8988T (cell line): ENCODE measurements around the gene TBC1D14.
A peak's percentile ranks its signal among the peaks of the same experiment; 100 is the strongest.
"Not testable (repeated sequence)": the region's sequence is repeated elsewhere in the genome, so short reads cannot be mapped to it uniquely, and the experiment has no call there.

ENCODE experiments used
- DNase-seq: peaks from one replicate; pipeline ENCODE4 v3.0.0; 2011

The TBC1D14 gene

DNA sequence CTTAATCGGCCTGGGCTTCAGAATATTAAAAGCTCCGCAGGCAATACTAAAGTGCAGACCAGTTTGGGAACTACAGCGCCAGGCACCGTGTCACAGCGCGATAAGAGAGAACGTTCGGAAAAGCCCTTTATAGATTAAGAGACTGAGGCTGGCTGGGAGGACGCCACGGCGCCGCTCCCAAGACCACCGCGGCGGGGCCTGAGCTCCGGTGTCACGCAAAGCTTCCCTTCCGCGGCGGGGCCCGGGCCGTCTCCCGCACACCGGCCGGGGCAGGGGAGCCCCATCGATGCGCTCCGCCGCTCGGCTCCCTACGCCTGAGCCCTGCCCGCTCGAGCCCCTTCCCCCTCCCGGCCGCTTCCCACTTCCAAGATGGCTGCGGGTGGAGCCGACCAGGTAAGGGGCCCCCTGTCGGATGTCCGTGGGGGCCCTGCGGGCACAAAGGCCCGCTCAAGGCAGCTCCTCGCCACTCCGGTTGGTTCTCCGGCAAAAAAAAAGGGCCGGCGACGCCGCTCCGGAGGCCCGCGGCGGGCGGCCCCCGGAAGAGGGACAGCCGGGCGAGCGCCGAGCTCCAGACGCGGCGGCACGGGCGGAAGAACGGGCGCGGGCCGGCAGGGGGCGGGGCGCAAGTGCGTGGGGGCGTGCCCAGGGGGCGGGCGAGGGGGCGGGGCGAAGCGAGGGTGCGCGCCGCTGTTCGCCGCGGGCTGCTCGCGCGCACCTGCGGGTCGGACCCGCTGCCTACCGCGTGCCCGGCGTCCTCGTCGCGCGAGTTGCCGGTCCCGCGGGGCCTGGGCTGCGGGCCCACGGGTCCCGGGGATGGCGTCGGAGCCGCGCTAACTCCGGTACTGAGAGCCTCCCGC is at the start of gene TBC1D14:
Gene TBC1D14, plus strand, starts transcription at position 714 of the 857 bp plus-strand sequence. CDS start 13,564 bp downstream, outside the sequence.
- peak; percentile 95 for DNase-seq

GRCh38 chr4:6868386-6868785 is 41.2 kb upstream of the TBC1D14 start:
- no peak for DNase-seq

- DNase-seq = no peak
Observed at GRCh38 chr4:6869944-6870343, 39.7 kb upstream of the TBC1D14 start.

GRCh38 chr4:6873291-6873690 is 36.3 kb upstream of the TBC1D14 start:
- no peak for DNase-seq

DNA sequence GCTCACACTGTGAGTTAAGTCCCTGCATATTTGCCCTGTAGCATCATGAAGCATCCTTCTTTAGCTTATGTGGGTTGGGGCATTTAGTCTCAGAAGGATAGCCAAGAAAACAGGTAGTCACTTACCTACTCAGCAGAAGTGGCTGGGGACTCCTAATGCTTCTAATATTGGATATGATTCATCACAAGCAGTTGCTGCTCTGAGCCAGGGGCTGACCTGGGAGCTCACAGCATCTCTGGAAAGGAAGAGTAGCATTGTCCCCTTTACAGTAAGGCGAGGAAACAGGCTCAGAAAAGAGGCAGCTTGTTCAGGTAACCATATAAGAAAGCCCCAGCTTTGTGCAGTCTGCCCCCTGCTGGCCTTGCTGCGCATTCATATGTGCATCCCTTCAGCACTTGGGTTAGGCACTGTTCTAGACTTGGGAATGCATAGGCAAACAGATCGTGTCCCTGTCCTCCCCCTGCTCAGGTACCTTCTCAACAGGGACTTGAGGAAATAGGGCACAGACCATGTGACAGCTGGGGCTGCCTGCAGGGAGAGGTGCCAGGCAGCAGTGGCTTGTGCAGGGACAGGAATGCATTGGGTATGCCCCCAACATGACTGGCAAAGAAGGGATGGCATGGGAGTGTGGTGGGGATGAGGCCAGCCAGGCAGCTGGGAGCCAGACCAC is 35.7 kb upstream of the TBC1D14 start:
- no peak for DNase-seq

GRCh38 chr4:6874981-6875380 is 34.6 kb upstream of the TBC1D14 start:
- DNase-seq = no peak

DNA sequence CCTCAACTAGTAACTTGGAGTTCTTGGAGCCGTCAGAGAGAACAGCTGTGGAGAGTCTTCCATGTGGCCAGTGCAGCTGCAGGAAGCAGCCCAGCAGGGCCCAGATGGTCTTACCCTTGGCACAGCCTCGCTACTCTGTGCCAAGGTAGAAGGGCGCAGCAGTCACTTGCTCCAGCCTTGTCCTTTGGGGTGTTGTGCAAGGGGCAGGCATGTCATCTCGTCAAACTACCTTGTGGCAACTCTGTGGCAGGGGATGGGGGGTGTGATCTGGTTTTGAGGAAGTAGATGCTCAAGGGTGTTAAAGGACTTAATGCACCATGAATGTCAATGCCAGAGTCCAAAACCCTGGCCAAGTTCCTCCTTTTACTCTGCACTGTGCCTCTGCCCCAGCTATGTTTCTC is 34.2 kb upstream of the TBC1D14 start:
- no peak for DNase-seq

- DNase-seq = no peak
Observed at GRCh38 chr4:6876440-6876839, 33.2 kb upstream of the TBC1D14 start.

GRCh38 chr4:6877067-6877466 is 32.6 kb upstream of the TBC1D14 start:
- no peak for DNase-seq

GRCh38 chr4:6878451-6879059 is 31.1 kb upstream of the TBC1D14 start:
- DNase-seq = no peak

- DNase-seq = no peak
Observed at GRCh38 chr4:6880691-6881090, 28.9 kb upstream of the TBC1D14 start.

GRCh38 chr4:6881908-6882307 is 27.7 kb upstream of the TBC1D14 start:
- DNase-seq = no peak

DNA sequence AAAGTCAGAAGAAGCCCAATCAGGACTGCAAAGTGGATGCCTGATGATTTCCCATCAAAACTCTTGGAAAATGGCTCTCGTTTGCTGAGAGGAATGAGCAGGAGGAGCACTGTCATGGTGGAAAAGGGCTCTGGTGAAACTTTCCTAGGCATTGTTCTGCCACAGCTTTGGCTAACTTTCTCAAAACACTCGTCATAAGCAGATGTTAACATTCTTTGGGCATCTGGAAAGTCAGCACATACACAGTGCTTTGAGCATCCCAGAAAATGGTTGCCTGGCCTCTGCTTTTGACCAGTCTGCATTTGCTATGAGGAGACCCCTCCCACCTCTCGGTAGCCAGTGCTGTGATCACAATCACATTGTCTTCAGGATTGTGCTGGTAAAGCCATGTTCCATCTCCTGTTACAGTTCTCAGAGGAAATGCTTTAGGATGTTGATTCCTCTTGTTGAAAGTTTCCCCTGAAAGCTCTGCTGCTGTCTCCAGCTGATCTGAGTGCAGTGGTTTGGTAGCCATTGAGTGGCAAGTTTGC is 25.2 kb upstream of the TBC1D14 start:
- no peak for DNase-seq

DNA sequence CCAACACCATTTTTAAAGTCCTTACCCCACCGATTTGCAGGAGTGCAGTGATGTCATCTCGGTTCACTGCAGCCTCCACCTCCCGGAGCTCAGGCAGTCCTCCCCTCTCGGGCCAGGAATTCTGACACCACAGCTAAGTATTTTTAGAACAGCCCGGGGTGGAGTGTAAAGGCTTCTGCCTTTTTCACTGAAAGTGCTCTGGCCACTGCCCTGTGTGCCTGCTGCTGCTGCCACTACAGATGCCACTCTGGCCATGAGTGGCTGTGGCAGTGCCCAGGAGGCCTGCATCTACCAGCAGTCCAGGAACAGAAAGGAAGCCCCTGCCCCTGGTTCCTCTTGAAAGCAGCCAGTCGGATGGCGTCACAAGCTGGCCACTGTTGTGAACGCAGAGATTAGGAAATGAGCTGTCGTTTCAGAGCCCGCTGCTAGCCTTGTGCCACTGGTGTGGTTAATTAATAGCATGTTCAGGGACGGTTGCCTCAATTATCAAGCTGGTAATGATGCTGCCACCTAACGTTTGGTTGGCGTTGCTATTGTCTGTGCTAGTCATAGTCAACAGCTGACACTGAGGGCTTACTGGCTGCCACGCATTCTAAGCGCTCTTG is 23.6 kb upstream of the TBC1D14 start:
- no peak for DNase-seq

DNA sequence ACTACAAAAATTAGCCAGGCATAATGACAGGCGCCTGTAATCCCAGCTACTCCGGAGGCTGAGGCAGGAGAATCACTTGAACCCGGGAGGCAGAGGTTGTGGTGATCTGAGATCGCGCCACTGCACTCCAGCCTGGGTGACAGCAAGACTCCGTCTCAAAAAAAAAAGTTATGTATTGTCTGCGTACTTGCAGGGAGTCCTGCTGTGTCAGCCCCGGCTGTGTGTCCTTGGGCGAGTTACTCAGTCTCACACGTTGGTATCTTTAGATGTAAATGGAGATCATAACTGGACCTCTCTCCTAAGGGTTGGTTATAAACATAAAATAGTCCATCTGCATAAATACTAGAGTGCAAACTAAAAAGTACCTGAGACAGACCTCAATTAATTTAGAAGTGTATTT is 22.7 kb upstream of the TBC1D14 start:
- DNase-seq = no peak

DNA sequence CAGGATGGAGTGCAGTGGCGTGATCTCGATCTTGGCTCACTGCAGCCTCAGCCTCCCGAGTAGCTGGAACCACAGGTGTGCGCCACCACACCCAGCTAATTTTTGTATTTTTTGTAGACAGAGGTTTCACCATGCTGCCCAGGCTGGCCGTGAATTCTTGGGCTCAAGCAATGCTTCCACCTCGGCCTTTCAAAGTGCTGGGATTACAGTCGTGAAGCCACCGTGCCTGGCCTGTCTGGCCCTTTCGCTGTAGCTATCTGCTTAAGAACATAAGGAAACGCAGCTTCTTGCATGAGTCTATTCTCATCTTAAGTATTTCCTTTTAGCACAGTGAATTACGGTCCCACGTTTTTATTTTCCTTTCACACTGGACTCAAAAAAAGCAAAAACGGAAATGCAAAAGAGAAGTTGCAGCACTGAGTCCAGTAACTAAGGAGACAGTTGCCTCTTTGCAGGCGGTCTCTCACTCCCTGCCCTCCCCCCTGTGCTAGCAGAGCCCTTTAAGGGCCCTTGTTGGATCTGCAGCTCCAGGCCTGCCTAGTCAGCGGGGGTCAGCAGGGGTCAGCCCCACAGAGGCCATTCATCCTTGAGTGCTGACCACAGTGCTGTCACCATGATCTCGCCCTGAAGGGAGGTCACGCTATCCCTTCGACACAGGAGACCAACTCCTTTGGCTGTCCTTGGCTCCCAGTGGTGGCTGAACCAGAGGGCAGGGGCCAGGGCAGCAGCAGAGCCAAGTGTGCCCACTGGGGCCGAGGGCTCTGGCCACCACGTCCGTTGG is 21.8 kb upstream of the TBC1D14 start:
- no peak for DNase-seq

DNA sequence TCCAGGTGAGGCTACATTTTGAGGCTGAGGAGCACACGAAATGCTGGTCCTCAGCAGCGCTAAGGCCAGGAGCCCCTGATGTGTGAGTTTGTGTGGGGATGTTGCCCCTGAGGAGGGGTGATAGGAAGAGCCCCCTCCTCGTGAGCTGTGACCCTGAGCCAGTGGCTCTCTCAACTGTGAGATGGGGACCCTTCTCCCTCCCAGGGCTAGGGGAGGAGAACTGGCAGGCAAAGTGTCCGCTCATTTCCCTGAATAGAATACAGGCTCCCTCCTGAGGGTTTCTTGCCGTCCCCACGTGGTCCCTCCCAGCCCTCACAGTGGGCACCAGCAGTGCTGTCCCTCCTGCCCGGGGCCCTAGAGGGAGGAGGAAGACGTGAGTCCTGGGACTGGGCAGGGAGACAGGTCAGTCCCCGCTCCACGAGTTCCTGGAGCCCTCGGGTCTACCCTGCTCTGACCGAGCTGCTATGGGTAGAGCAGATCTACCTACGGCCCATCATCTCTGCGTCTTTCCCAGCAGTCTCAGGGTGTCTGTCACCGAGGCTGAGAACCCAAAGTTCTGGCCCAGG is 21.0 kb upstream of the TBC1D14 start:
- DNase-seq = no peak

DNA sequence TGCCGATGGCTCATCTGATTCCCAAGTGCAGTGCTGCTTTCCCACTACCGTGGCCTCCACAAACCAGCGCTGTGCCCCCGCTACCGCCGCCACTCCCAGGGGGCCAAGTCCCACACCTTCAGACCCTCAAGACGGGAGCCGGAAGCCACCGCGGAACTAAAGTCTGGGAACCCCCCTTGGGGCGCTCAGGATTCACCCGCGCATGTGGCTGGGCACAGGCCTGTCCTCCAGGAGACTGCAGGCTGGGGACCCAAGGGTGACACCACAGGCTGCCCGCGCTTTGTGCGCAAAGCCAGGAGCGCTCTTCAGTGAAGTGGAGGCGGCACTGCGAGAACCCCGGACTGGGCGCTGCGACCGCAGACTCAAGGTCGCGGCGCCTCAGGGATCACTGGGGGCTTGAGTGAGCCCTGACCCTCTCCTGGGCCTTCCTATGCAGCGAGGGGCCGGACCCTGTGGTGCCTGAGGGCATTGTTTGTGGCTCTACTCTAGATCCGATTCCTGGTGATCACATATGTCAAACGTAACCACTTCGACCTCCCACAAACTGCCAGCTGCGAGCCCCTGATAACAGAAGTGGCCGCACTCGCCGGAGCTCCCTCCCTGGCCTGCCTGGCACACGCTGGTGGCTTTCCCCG is 20.4 kb upstream of the TBC1D14 start:
- no peak for DNase-seq

DNA sequence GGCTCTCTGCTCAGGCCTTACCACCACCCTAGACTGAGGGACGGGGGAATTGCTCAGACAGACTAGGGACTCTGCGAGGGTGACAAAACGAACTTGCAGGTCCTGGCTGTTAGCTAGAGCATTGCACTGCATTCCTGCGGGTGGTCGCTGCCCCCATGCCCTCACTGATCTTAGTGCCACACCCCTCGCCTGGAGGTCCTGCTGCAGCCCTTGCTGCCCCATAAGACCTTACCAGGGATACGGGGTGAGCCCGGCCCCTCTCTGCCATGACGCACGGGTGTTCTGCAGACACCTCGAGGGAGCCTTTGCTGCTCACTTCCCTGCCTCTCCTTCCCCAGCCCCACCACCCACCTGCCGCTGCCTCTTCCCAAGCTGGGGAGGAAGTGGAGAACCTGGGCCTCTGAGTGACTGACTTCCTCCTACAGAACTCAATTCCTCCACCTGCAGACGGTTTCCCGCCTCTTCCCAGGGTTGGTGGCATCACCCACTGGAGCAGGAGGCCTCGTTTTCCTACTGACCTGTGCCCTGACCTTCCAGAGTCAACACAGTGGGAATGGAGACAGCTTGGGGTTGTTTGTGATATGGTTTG is 19.8 kb upstream of the TBC1D14 start:
- DNase-seq = no peak

GRCh38 chr4:6890358-6890757 is 19.3 kb upstream of the TBC1D14 start:
- DNase-seq = no peak

DNA sequence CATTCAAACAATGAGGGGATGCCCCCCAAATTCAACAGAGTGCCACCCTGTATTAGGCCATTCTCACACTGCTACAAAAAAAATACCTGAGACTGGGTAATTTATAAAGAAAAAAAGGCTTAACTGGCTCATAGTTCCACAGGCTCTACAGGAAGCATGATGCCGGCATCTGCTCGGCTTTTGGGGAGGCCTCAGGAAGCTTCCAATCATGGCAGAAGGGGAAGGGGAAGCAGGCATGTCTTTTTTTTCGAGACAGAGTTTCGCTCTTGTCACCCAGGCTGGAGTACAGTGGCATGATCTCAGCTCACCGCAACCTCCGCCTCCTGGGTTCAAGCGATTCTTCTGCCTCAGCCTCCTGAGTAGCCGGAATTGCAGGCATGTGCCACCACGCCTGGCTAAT is 18.7 kb upstream of the TBC1D14 start:
- DNase-seq = not testable (repeated sequence)
